CD4-positive, alpha-beta T cell treated with Interleukin-6 at 100 ng/mL for 8 hours (primary cell): ENCODE measurements around the gene HSPA2.
A peak's percentile ranks its signal among the peaks of the same experiment; 100 is the strongest.
"Not testable (repeated sequence)": the region's sequence is repeated elsewhere in the genome, so short reads cannot be mapped to it uniquely, and the experiment has no call there.

Experiments used
- DNase-seq: peaks from one replicate; pipeline ENCODE4 v3.0.0-alpha.2; 2020; ENCODE audit warnings: mixed read lengths, low spot score

HSPA2 gene

GRCh38 chr14:64515053-64515452 lies 25.5 kb upstream of the HSPA2 start:
- no peak for DNase-seq

GRCh38 chr14:64516969-64517368 lies 23.6 kb upstream of the HSPA2 start:
- no peak for DNase-seq

- not testable (repeated sequence) for DNase-seq
Observed at GRCh38 chr14:64517667-64518066, 22.9 kb upstream of the HSPA2 start.

GRCh38 chr14:64518229-64518628 lies 22.3 kb upstream of the HSPA2 start:
- DNase-seq, result no peak

GRCh38 chr14:64520699-64521098 lies 19.8 kb upstream of the HSPA2 start:
- DNase-seq, result no peak

- no peak for DNase-seq
Observed at GRCh38 chr14:64522591-64523355, 17.8 kb upstream of the HSPA2 start.

- no peak for DNase-seq
Observed at GRCh38 chr14:64525354-64525753, 15.2 kb upstream of the HSPA2 start.

GRCh38 chr14:64531567-64531966 lies 9.0 kb upstream of the HSPA2 start:
- DNase-seq, result no peak

- DNase-seq, result no peak
Observed at GRCh38 chr14:64536488-64537245, 3.9 kb upstream of the HSPA2 start.

GRCh38 chr14:64541261-64541971 lies 875 bp downstream of the HSPA2 start:
- no peak for DNase-seq

GRCh38 chr14:64541972-64542835 lies 1.7 kb downstream of the HSPA2 start:
- DNase-seq, result no peak

- no peak for DNase-seq
Observed at GRCh38 chr14:64542836-64543201, 2.3 kb downstream of the HSPA2 start.

- no peak for DNase-seq
Observed at GRCh38 chr14:64544607-64545312, 4.2 kb downstream of the HSPA2 start.

GRCh38 chr14:64549016-64549415 lies 8.5 kb downstream of the HSPA2 start:
- DNase-seq, result no peak

- peak; percentile 26 for DNase-seq
Observed at GRCh38 chr14:64549791-64550620, 9.5 kb downstream of the HSPA2 start, which contains the start of gene PPP1R36. TSS of gene PPP1R36 (plus strand) at chr14:64549961. CDS start at chr14:64549998, 37 bp downstream.

GRCh38 chr14:64550621-64551333 lies 10.2 kb downstream of the HSPA2 start:
- no peak for DNase-seq

- no peak for DNase-seq
Observed at GRCh38 chr14:64554556-64554955, 14.0 kb downstream of the HSPA2 start.

- no peak for DNase-seq
Observed at GRCh38 chr14:64556526-64556925, 16.0 kb downstream of the HSPA2 start.

- DNase-seq, result not testable (repeated sequence)
Observed at GRCh38 chr14:64558216-64558615, 17.7 kb downstream of the HSPA2 start.

GRCh38 chr14:64561631-64562030 lies 21.1 kb downstream of the HSPA2 start:
- no peak for DNase-seq
